HG03103 (cell line): ENCODE data around the gene BTAF1.

Experiments
- ATAC-seq: cut with Tn5 transposase; IDR thresholded peaks from one replicate; pipeline ENCODE4 v1.9.1; 2021; ENCODE audit warnings: low read depth; ENCODE audit not compliant: unreplicated experiment

Gene BTAF1

DNA sequence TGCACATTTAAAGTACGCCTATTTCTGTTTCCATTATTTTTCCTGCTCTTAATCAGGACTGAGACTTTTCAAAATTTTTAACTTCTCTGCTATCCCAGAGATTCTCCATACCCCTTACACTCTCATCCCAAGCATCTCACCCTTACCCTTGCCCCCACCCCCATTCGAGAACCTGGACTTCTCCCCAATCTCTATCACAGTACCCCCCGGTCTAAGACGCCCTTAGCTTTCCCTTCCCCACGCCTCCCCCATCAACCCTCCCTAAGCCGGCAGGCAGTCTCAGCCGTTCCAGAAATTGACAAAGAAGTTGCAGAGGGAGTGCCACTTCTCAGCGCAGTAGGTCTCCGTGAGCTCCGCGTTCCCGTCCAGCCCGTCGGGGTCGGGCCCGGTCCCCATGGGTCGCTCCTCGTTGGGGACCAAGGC, 15.6 kb upstream of the BTAF1 start:
- ATAC-seq: no peak

DNA sequence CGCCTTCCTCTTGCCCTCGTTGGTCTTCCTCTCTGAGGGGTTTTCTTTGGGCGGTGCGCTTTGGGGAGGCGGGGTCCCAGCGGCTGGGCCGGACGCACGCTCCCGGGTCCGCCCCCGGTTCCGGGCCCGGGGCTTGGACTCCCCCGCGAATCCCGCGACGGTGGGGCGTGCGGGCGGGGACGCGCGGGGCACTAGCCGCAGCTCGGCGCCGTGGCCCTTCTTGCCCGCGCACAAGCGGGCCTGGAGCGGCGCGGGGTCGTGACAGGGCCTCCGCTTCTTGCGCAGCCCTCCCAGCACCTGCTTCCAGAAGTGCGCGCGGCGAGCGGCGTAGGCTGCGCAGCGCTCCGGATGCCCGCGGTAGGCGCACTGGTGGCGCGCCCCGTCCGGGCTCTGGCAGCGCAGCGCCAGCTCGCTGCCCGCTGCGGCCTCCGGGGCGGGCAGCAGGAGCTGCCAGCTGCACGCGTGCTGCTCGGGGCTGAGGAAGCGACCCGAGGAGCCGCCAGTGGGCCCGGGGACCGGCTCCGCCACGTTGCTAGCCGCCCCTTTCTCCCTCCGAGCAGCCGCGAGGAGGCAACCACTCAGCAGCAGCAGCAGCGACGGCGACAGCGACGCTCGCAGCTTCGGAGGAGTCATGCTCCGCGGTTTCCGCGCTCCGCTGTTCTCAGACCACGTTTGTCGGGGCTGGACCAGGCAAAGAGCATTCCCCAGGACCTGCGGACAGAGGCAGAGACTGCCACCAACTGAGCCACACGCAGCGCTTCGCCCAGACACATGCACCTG, 15.0 kb upstream of the BTAF1 start:
- ATAC-seq: peak; percentile 76

DNA sequence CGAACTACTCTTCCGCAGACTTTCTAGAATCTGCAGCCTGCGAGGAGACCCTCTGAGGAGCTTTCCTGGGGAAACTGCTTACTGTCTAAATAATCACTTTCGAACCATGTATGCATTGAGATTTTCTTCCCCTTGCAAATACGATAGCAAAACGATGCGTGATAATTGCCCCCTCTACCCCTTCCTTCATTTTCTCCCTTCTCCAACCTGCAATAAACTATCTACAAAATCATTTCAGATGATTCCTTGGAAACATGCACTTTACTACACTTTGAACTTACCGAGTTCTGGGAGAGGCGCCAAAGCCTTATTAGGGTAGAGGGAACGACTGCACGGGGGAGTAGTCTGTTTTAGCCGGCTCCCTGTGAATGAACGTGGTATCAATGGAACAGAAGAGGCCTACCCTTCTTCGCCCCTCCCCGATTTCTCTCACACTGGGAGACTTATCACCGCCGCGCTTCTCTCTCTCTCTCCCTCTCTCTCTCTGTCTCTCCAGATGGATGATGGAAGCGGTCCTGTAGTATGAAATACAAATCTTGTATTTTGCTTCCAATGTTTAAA, 14.4 kb upstream of the BTAF1 start, which contains the start of gene FGFBP3:
Gene FGFBP3 (minus strand): TSS at position 370 of the 561 bp plus-strand sequence. CDS start 517 bp downstream, outside the sequence.
- no peak for ATAC-seq

DNA sequence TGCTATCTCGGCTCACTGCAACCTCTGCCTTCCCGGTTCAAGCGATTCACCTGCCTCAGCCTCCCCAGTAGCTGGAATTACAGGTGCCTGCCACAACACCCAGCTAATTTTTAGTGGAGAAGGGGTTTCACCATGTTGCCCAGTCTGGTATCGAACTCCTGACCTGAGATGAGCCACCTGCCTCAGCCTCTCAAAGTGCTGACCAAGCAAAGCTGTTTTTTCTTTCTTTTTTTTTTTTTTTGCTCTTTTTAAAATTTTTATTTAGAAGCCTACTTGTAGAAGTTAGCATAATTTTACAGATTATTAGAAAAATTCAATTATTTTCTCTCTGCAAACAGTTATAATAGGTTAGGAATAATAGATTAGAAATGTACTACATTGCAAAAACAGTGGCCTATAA, 13.1 kb upstream of the BTAF1 start:
- ATAC-seq: no peak

DNA sequence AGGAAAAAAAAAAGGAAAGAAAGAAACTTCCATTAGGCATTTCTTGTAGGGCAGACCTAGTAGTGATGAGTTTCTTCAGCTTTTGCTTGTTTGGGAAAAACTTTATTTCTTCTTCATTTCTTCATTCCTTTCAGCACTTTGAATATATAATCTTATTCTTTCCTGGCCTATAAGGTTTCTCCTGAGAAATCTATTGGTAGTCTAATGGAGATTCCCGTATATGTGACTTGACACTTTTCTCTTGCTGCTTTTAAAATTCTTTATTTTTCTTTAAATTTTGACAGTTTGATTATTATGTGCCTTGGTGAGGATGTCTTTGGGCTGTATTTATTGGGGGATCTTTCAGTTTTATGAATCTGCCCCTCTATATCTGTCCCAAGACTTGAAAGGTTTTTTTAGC, 3.9 kb upstream of the BTAF1 start:
- ATAC-seq: no peak

DNA sequence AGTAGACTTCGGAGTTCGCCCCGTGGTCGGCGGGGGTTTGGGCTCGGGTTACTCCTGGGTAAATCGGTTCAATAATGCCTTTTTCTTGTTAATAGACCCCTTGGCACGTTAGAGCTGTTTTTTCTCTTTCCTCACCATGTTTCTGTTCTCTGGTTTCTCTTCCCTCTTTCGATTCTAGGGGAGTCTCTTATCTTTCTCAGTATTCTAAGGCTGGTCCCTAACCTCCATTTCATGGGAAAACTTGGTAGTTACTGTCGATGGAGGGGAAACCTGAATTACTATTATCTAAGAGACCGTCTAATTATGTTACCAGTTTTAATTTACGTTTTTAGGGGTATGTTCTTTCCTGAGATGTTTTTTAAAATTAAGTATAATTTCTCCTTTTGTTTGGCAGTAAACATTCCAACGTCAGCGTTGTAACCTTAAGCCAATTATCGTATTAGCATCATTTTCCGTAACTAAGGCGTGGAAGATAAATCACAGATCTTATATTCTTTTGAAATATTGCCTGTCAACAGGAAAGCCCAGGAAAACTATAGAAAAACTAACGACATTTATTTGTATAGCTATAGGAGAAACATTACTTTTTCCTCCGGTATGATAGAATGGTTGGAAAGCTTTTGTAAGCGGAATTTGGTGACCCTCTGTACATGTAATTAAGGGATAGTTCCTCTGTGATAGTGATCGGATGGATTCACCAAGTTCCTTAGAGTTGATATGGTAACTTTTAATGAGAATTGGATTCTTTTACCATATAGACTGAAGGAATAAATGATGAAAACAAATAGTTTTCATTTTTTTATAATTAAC, 847 bp downstream of the BTAF1 start:
- ATAC-seq: peak; percentile 12

DNA sequence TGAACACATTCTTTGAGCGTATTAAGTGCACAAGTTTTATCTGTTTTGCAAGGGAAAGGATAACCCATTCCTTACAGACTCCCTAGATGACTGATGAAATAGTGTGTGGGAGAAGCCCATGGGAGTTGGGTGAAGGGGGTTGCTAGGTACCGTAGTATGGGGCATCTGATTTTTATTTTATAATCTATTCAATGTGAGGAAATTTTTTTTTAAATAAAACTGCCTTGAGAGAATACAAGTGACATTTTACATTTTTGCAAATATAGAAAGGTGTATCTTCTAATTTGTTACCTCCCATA, 1.4 kb downstream of the BTAF1 start:
- no peak for ATAC-seq

DNA sequence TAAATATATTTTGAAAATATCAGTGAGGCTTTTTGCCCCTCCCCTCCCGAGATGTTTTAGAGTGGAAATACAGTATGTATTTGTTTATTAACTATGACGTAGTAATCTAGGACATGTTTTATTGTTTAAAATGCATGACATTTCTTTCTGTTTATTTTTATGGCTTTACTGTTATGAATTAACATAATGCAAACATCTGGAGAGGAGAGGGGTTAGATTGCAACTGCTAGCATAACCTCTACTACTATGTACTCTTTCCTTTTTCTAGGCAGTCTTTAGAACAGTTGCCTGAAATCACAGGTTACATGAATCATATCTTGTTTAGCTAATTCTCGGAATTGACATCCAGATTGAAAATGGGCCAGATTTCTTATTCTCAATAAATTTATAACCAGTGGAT, 7.4 kb downstream of the BTAF1 start:
- ATAC-seq: no peak

DNA sequence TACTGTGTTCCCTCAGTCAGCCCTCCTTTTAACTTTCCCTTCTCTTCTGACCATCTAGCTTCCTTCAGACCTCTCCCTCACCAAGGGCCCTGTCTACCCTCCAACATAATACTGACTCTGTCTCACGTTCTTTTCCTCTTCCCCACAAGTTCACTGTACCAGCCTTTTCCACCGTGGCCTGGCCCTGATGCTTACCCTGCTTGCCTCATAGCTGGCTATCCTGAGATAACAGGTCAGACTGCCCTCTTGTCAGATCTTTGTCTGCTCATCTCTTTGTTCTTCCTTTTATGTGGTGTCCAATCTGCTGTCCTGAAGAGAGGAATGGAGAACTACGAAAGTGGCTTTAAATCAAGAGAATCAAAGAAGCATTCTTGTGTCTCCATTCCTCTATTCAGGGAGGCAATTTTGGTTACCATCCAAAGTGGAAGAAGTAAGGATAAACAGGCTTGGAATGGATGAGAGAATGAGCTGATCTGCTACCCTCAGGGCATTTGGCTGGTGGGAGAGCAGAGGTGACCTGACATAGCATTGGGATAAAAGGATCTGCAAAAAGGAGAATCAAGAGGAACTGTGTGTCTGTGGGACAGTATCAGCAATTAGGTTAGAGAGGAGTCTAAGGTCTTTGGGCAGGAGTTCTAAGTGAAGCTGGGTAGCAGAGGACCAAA, 8.1 kb downstream of the BTAF1 start:
- no peak for ATAC-seq

DNA sequence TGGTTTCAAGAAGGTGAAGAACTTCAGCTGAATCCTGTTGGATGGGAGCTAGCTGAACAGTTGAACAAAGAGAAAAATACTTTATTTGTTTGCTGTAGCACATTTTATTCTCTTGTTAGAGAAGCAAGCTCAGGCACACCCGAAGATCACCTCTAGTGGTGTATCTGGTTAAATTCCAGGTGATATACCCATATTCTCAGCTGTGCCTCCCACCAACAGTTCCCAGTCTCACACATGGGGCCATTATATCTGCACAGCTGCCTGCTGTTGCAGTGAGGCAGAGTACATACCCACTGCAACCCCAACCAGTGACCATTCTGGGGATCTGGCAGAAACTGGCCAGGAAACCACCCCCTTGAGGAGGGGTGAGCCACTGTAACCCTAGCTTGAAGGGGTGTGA, 9.2 kb downstream of the BTAF1 start:
- no peak for ATAC-seq

DNA sequence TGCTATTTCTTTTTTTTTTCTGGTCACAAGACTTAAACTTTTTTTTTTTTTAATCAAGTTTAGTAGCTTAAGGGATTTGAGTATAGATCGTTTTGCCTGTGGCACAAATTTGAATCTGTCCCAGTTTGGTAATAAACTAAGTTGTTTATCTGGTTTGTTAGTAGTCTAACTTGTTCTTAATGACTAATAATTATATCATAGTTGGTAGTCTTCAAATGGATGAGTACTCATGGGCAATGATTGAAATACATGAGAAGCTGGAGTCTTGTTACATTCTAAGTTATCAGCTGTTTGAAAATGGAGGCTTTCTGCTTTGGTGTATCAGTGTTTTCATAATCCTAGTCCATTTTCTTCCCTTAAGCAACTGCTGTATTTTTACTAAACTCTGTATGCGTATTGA, 12.3 kb downstream of the BTAF1 start:
- ATAC-seq: no peak

DNA sequence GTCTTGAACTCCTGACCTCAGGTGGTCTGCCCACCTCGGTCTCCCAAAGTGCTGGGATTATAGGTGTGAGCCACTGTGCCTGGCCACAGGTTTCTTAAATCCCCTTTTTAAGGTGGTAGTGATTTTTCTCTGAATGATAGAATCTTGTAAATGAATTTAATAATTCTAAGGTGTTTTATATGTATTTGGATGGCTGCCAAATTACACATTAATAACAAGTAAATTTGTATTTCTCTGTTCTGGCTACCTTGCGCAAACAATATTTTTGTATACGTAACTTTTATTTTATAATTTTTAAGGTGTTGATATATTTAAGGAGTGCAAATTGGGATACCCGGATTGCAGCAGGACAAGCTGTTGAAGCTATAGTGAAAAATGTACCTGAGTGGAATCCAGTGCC, 16.1 kb downstream of the BTAF1 start:
- no peak for ATAC-seq

DNA sequence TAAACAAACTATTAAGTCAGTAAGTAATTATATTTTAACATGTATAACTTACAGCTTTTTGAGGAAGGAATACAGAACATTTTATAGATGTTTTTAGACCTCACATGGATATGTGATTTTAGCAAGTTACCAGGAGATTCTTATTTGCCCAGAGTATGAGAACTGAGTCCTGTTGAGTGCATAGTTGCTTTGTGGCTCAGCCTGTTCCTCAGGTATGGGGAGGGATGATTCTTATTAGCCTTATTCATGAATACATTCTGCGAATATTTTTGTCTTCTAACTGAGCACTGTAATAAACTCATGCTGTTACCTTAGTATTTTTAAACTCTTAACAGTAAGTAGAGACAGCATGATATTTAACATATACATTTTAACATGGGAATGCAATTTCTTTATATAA, 17.9 kb downstream of the BTAF1 start:
- no peak for ATAC-seq

DNA sequence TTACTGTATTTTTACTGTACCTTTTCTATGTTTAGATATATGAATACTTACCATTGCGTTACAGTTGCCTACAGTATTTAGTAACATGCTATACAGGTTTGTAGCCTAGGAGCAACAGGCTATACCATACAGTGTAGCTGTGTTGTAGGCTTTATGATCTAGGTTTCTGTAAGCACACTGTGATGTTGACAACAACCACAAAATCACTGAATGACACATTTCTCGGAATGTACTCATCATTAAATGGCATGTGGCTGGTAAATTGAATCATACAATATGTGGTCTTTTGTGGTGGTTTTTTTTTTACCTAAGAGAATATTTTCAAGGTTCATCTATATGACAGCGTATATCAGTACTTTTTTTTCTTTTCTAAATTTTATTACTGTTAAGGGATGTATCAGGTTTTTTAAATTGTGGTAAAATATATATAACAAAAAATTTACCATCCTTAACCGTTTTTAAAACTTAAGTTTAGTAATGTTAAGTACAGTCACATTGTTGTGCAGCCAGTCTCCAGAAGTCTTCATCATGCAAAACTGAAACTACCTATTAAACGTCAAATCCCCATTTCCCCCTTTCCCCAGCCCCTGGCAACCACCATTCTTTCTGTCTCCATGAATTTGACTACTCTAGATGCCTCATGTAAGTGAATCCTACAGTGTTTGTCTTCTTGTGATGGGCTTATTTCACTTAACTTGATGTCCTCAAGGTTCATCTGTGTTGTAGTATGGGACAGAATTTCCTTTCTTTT, 21.5 kb downstream of the BTAF1 start:
- ATAC-seq: peak; percentile 81

DNA sequence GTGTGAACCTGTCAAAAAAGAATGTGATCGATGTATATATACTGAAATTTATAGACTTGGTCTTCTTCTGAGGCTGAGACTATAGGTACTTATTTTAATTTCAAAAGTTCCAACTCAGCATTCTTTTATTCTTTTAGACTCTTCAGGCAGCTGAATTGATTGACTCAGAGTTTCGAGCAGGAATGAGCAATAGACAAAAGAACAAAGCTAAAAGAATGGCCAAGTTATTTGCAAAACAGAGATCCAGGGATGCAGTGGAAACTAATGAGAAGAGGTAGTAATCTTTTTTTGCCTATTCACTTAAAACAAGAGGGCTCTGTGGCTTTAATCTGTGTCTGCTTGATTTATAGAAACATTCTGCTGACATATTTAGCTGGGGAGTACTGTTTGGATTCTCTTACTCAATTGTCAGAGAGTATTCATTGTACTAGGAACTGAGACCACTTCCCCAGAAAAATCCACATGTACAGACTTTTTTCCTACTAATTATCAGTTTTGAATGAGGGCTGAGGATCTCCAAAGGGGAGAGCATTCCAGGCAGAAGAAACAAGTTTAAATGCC, 30.1 kb downstream of the BTAF1 start:
- ATAC-seq: no peak

DNA sequence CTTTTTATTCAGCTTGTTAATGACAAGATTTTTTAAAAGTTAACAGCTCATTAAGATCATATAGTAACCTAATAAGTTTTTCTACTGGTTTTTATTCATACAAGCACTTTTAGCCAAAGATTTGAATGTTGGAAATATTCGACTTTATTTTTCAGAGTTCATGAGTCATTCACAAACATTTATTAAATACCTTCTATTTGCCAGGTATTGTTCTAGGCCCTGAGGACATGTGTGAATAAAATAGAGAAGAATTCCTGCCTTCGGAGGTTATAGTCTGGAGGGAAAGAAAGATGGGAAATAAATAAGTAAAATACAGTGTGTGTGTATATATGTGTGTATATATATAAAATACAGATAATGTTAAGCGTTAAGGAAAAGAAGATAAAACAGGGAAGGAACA, 31.5 kb downstream of the BTAF1 start:
- ATAC-seq: no peak

DNA sequence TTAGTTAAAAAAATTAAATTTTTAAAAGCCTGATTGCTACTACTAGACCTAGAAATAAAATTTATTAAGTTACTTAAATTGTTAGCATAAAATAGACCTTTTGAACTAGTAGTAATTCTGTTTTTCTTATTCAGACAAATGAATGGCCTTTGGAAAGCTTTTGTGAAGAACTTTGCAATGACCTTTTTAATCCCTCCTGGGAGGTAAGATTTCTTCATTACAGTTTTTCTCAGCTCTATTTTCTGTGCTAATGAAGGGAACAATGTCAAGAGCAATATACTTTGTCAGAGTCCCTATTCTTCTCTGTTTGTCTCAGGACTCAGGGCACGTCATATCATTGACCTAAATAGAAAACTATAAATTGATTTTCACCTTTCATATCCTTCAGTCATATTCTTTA, 33.5 kb downstream of the BTAF1 start:
- ATAC-seq: no peak

DNA sequence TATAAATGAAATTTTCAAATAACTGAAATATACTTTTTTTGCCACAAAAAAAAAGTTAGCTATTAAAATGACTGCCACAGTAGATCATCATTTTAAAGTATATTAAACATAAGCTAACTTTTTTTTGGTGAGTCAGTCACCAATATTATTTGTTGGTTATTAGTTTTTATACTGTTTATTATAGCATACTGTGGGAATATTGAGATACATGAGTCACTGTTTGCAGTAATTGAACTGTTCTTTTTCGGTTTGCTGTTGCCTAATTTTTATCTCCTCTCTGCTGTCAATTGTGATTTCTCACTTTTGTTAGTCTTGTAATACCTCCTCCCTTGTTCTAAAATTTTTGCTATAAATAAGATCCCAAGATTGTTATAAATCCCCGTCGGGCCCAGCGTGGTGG, 45.7 kb downstream of the BTAF1 start:
- no peak for ATAC-seq

DNA sequence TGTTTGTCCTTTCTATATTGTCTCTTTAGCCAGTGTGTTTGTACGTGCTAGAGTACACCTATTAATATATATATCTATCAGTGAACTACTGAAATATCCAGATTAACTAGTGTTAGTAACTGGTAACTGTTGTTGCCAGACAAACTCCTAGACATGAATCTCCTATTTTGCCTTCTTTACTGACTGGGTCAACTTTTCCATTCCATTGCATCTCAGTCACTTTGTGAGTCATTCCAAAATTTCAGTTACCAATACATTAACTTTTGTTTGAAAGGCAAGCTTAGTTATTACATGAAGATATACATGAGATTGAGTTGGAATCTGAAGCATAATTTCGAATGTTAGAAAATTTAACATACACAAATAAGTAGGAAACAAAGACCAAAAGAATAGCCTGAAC, 51.4 kb downstream of the BTAF1 start:
- ATAC-seq: no peak

DNA sequence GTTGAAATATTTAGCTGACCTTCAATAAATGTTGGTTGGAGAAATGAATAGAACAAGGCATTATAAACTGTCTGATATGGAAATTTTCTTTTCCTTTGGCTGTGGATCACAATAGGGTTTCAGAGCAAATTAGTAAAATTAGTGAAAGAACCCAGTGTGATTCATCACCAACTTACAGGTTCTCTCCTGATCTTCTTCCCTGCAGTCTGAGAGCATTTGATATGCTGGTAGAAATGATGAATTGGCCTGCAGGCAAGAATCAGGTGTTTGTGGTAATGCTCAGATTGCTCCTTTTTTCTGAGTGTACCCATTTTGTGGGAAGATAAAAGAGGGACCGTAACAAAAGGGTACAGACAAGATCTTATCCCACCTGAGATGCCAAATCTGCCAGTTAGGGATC, 51.9 kb downstream of the BTAF1 start:
- ATAC-seq: no peak
